Upper lobe of left lung (tissue), 6 donors: ENCODE data around the gene RGS19. TPM values are rescaled to one million over a fixed set of nuclear protein-coding genes. Genes with fewer than 3 reads are reported as not detected.

Source experiments
- ATAC-seq, 2 donors: fragments of 200-7000 bp; cut with Tn5 transposase; one replicate each; pipeline ENCODE4 v1.9.1; 2022; ENCODE audit warnings: mild to moderate bottlenecking in 2 of 2, moderate library complexity in 2 of 2; ENCODE audit not compliant: low FRiP score in 2 of 2
- DNase-seq, 2 donors: peaks; one replicate each; pipeline ENCODE4 v3.0.0-alpha.2; 2019 to 2020
- H3K27ac ChIP-seq, 4 donors: fragments of 200-600 bp; sonication (generic); one replicate each; pipeline ENCODE4 v1.5.1; 2016 to 2019
- H3K27me3 ChIP-seq, 4 donors: fragments of 200-600 bp; sonication (generic); one replicate each; pipeline ENCODE4 v1.5.1; 2017 to 2019
- H3K36me3 ChIP-seq, 4 donors: fragments of 200-600 bp; sonication (generic); one replicate each; pipeline ENCODE4 v1.5.1; 2016 to 2019
- H3K4me1 ChIP-seq, 4 donors: fragments of 200-600 bp; sonication (generic); one replicate each; pipeline ENCODE4 v1.5.1; 2018 to 2019
- H3K4me3 ChIP-seq, 4 donors: fragments of 200-600 bp; sonication (generic); one replicate each; pipeline ENCODE4 v1.5.1; 2017 to 2019; ENCODE audit warnings: mild to moderate bottlenecking in 2 of 4, moderate library complexity in 1 of 4
- H3K9me3 ChIP-seq, 4 donors: fragments of 200-600 bp; sonication (generic); one replicate each; pipeline ENCODE4 v1.5.1; 2018 to 2019
- CTCF ChIP-seq, 6 experiments: fragments of 450-650 bp in 4 of 6; fragments of 200-600 bp in 2 of 6; sonication (generic) in 2 of 6; IDR thresholded peaks; one replicate each; pipeline ENCODE4 v1.5.1; 2016 to 2019; ENCODE audit warnings: antibody characterized with exemption in 6 of 6
- EP300 ChIP-seq, 4 donors: sonication (generic); formaldehyde crosslinking; IDR thresholded peaks; one replicate each; pipeline ENCODE4 v1.5.1; 2017; ENCODE audit warnings: antibody characterized with exemption in 4 of 4, control low read depth in 2 of 4
- POLR2A ChIP-seq, 4 donors: fragments of 450-650 bp; IDR thresholded peaks; one replicate each; pipeline ENCODE4 v1.5.1; 2016 to 2017; ENCODE audit warnings: antibody characterized with exemption in 4 of 4, mild to moderate bottlenecking in 2 of 4
- POLR2AphosphoS5 ChIP-seq, 2 donors: sonication (generic); formaldehyde crosslinking; IDR thresholded peaks; one replicate each; pipeline ENCODE4 v1.5.1; 2017; ENCODE audit warnings: antibody characterized with exemption in 2 of 2
- WGBS, 2 donors: methylation state at CpG; one replicate each; pipeline ENCODE4 v1.1.5; 2017 to 2018; 5-methylcytosine and 5-hydroxymethylcytosine counted together
- total RNA-seq, 6 donors: library from RNA; depleted of rRNA in 4 of 6; stranded (reverse); fragments of >200 nt in 4 of 6; gene quantifications; one replicate each; pipeline versions ENCODE4 v1.1.0 to v1.2.1, GENCODE V29; 2016 to 2021
- donor health status: DM: no; HTN: no; CAD: no; lungs with moderate emphysema.
- donor health status: DM: no; HTN: yes; CAD: no; lungs with severe emphysema.

The RGS19 gene
- total RNA-seq, 6 donors from 2014 or later = 21.5 to 70.8 (median 55.6) TPM

DNA sequence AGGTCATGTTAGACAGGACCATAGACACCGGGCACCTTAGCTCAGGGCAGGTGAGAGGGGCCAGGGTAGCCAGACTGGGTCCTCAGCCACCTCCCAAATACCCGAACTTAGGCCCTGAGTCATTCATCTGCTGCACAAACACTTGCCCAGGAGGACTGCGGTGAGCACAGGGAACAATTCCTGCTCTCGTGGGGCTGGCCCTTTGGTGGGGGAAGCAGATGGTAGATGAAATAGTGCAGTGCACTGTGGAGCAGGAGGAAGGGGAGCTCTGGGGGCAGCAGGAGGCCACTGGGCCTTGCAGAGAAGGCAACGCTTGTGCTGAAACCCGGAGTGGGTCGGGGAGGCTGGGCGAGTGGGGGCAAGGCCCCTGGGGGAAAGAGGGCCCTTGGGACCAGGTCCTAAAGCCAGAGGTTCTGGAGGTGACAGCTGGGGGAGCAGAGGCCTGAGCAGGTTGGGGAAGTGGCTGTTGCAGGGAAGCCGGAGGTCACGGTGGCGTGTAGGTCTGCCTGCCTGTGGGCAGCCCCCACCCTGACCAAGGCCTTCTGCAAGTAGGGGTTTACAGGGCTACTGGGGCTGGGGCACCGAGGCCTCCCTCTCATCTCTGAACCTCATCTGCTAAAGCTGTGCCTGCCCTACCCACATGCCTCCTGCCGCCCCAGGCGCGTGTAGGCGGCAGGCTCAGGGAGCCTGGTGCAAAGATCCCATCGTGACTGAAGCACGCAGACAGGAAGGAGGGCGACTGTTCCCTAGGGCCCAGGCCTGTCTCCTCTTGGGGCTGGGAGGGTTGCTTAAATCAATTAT, 32.7 kb upstream of the RGS19 start:
- TF ChIP-seq EP300 (IDR thresholded peaks at IDR 0.05) (no peak), CTCF (IDR thresholded peaks at IDR 0.05) (no peak), POLR2A (IDR thresholded peaks at IDR 0.05) (no peak), POLR2AphosphoS5 (IDR thresholded peaks at IDR 0.05) (no peak)
- ATAC-seq = no peak
- Histone ChIP-seq H3K4me1 (no peaks in the 10 kb centered on the region), H3K27me3 (no peaks in the 10 kb centered on the region), H3K27ac (no peak overlapping the region), H3K4me3 (no peak overlapping the region), H3K36me3 (no peaks in the 10 kb centered on the region), H3K9me3 (no peaks in the 10 kb centered on the region)
- 62 to 74% methylated on average over 17 to 19 of the region's 19 CpGs for WGBS, 2 donors
- DNase-seq = peak in 1 of 2 donors; percentile 10

GRCh38 chr20:64110411-64111068, 31.2 kb upstream of the RGS19 start:
- ATAC-seq = no peak
- Histone ChIP-seq H3K27ac (no peak overlapping the region), H3K9me3 (no peaks in the 10 kb centered on the region), H3K27me3 (no peaks in the 10 kb centered on the region), H3K4me3 (no peak overlapping the region), H3K4me1 (no peaks in the 10 kb centered on the region), H3K36me3 (no peaks in the 10 kb centered on the region)
- WGBS, 2 donors = 87 to 88% methylated on average over 8 to 10 of the region's 10 CpGs
- DNase-seq = peak in 1 of 2 donors; percentile 11
- TF ChIP-seq POLR2A (IDR thresholded peaks at IDR 0.05) (no peak), CTCF (IDR thresholded peaks at IDR 0.05) (no peak), EP300 (IDR thresholded peaks at IDR 0.05) (no peak), POLR2AphosphoS5 (IDR thresholded peaks at IDR 0.05) (no peak)

- Histone ChIP-seq H3K9me3 (no peaks in the 10 kb centered on the region), H3K27ac (no peak overlapping the region), H3K27me3 (no peaks in the 10 kb centered on the region), H3K36me3 (no peaks in the 10 kb centered on the region), H3K4me1 (no peaks in the 10 kb centered on the region), H3K4me3 (no peak overlapping the region)
- WGBS, 2 donors = 68 to 77% methylated on average over 6 to 16 of the region's 16 CpGs
- no peak for ATAC-seq
- TF ChIP-seq EP300 (IDR thresholded peaks at IDR 0.05) = no peak
- TF ChIP-seq POLR2A (IDR thresholded peaks at IDR 0.05) = no peak
- peak in 1 of 2 donors; percentile 2 for DNase-seq
These were observed 30.6 kb upstream of the RGS19 start for GRCh38 chr20:64109831-64110391.

- 78 to 83% methylated on average over 15 to 26 of the region's 26 CpGs for WGBS, 2 donors
- Histone ChIP-seq H3K4me1 (no peaks in the 10 kb centered on the region), H3K9me3 (no peaks in the 10 kb centered on the region), H3K4me3 (no peak overlapping the region), H3K27me3 (no peaks in the 10 kb centered on the region), H3K27ac (no peak overlapping the region), H3K36me3 (no peaks in the 10 kb centered on the region)
- DNase-seq (peak in 1 of 2 donors; percentile 16), ATAC-seq (no peak)
- TF ChIP-seq CTCF (IDR thresholded peaks at IDR 0.05) = no peak
- no peak for TF ChIP-seq EP300 (IDR thresholded peaks at IDR 0.05)
- TF ChIP-seq POLR2AphosphoS5 (IDR thresholded peaks at IDR 0.05) = no peak
- no peak for TF ChIP-seq POLR2A (IDR thresholded peaks at IDR 0.05)
These were observed 29.7 kb upstream of the RGS19 start for GRCh38 chr20:64108731-64109681.
